ENCODE measurements around the gene FARS2.

- TF ChIP-seq CREB1 (IDR thresholded peaks at IDR 0.05) = no peak
- TF ChIP-seq CREB1 (CRISPR knock-in tag; IDR thresholded peaks at IDR 0.05) = no peak
- TF ChIP-seq, protein P1, sequence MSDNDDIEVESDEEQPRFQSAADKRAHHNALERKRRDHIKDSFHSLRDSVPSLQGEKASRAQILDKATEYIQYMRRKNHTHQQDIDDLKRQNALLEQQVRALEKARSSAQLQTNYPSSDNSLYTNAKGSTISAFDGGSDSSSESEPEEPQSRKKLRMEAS (IDR thresholded peaks at IDR 0.05) = no peak
Measured at GRCh38 chr6:5814901-5815300, 553.6 kb downstream of the FARS2 start.

Measured in HepG2 (cell line).